GM23338 (cell line): ENCODE data around the gene ZFYVE21. TPM values are rescaled to one million over a fixed set of nuclear protein-coding genes. Genes with fewer than 3 reads are reported as not detected.

Experiments
- ATAC-seq: fragments of 200-7000 bp; cut with Tn5 transposase; 3 replicates; pipeline ENCODE4 v1.9.1; 2020
- DNase-seq: peaks from one replicate; pipeline ENCODE4 v3.0.0-alpha.2; 2015; ENCODE audit warnings: low spot score
- H2AFZ ChIP-seq: fragments of 200-600 bp; sonication (generic); 2 replicates; pipeline ENCODE4 v1.8.0; 2016; ENCODE audit warnings: antibody characterized with exemption, mild to moderate bottlenecking, moderate library complexity
- H3F3A ChIP-seq: fragments of 200-600 bp; sonication (generic); replicated peaks from 2 replicates; pipeline ENCODE4 v1.8.0; 2017; ENCODE audit warnings: antibody characterized with exemption, mixed run types, low read depth
- H3K27ac ChIP-seq: fragments of 200-600 bp; sonication (generic); 2 replicates; pipeline ENCODE4 v1.6.1; 2016; ENCODE audit warnings: low read depth
- H3K27me3 ChIP-seq: fragments of 200-600 bp; sonication (generic); 2 replicates; pipeline ENCODE4 v1.8.0; 2016; ENCODE audit warnings: mild to moderate bottlenecking, mixed run types, moderate library complexity; ENCODE audit not compliant: insufficient read depth
- H3K36me3 ChIP-seq: fragments of 200-600 bp; sonication (generic); 2 replicates; pipeline ENCODE4 v1.8.0; 2016; ENCODE audit warnings: mild to moderate bottlenecking; ENCODE audit not compliant: insufficient read depth
- H3K4me1 ChIP-seq: fragments of 200-600 bp; sonication (generic); 2 replicates; pipeline ENCODE4 v1.8.0; 2016; ENCODE audit warnings: mild to moderate bottlenecking, moderate library complexity; ENCODE audit not compliant: insufficient read depth
- H3K4me2 ChIP-seq: fragments of 200-600 bp; sonication (generic); 2 replicates; pipeline ENCODE4 v1.7.1; 2017; ENCODE audit warnings: mixed run types
- H3K4me3 ChIP-seq: fragments of 200-600 bp; sonication (generic); 2 replicates; pipeline ENCODE4 v1.6.1; 2016; ENCODE audit warnings: mixed run types
- H3K79me2 ChIP-seq: fragments of 200-600 bp; sonication (generic); replicated peaks from 2 replicates; pipeline ENCODE4 v1.8.0; 2017; ENCODE audit warnings: mild to moderate bottlenecking; ENCODE audit not compliant: insufficient read depth
- H3K9me2 ChIP-seq: fragments of 200-600 bp; sonication (generic); 2 replicates; pipeline ENCODE4 v1.8.0; 2017; ENCODE audit not compliant: insufficient read depth
- H4K20me1 ChIP-seq: fragments of 200-600 bp; sonication (generic); replicated peaks from 2 replicates; pipeline ENCODE4 v1.8.0; 2017; ENCODE audit warnings: mild to moderate bottlenecking; ENCODE audit not compliant: insufficient read depth
- H3K27ac Mint-ChIP-seq: 2 replicates; pipeline ENCODE4 v1.8.0; 2020; ENCODE audit warnings: inconsistent platforms, mild to moderate bottlenecking, moderate library complexity, mixed read lengths
- H3K27me3 Mint-ChIP-seq: 3 replicates; pipeline ENCODE4 v1.8.0; 2022; ENCODE audit warnings: low read depth, mild to moderate bottlenecking, moderate library complexity, mixed read lengths, inconsistent platforms; ENCODE audit not compliant: insufficient read depth, poor library complexity
- H3K36me3 Mint-ChIP-seq: 3 replicates; pipeline ENCODE4 v1.8.0; 2021; ENCODE audit warnings: low read depth, mild to moderate bottlenecking, inconsistent platforms, moderate library complexity, mixed read lengths
- H3K4me1 Mint-ChIP-seq: 3 replicates; pipeline ENCODE4 v1.8.0; 2020; ENCODE audit warnings: mild to moderate bottlenecking, inconsistent platforms, mixed read lengths
- H3K4me3 Mint-ChIP-seq: 3 replicates; pipeline ENCODE4 v1.8.0; 2021; ENCODE audit warnings: moderate library complexity, mild to moderate bottlenecking, inconsistent platforms, mixed read lengths
- H3K9me3 Mint-ChIP-seq: 3 replicates; pipeline ENCODE4 v1.8.0; 2020; ENCODE audit warnings: moderate library complexity, mild to moderate bottlenecking, inconsistent platforms, mixed read lengths
- CREB1 ChIP-seq: fragments of 250-450 bp; sonication (Bioruptor Pico); IDR thresholded peaks from 2 replicates; pipeline ENCODE4 v1.5.0; 2020; ENCODE audit warnings: low read depth, mild to moderate bottlenecking, moderate library complexity
- EZH2 ChIP-seq: fragments of 200-600 bp; sonication (generic); IDR thresholded peaks from one replicate; pipeline ENCODE4 v1.8.0; 2017; ENCODE audit warnings: antibody characterized with exemption, mild to moderate bottlenecking, low read depth; ENCODE audit not compliant: unreplicated experiment
- EZH2phosphoT487 ChIP-seq: fragments of 200-600 bp; sonication (generic); IDR thresholded peaks from one replicate; pipeline ENCODE4 v1.8.1; 2018; ENCODE audit warnings: antibody characterized with exemption; ENCODE audit not compliant: unreplicated experiment
- JUNB ChIP-seq: IDR thresholded peaks from one replicate; pipeline ENCODE4 v1.6.1; 2016; ENCODE audit warnings: antibody characterized with exemption; ENCODE audit not compliant: unreplicated experiment
- NANOG ChIP-seq: IDR thresholded peaks from 2 replicates; pipeline ENCODE4 v1.6.1; 2016; ENCODE audit warnings: antibody characterized with exemption, borderline replicate concordance
- POLR2AphosphoS5 ChIP-seq: IDR thresholded peaks from 2 replicates; pipeline ENCODE4 v1.6.1; 2016; ENCODE audit warnings: antibody characterized with exemption, low read depth
- STAT1 ChIP-seq: IDR thresholded peaks from one replicate; pipeline ENCODE4 v1.6.1; 2016; ENCODE audit warnings: antibody characterized with exemption; ENCODE audit not compliant: unreplicated experiment
- ZNF114 ChIP-seq: fragments of 250-450 bp; sonication (Bioruptor Pico); IDR thresholded peaks from 2 replicates; pipeline ENCODE4 v1.5.0; 2020; ENCODE audit warnings: mild to moderate bottlenecking, moderate library complexity
- ZNF331 ChIP-seq: fragments of 250-450 bp; sonication (Bioruptor Pico); IDR thresholded peaks from 2 replicates; pipeline ENCODE4 v1.5.0; 2020; ENCODE audit warnings: low read depth, mild to moderate bottlenecking, moderate library complexity
- polyA plus RNA-seq: library from polyadenylated mRNA; unstranded; fragments of >200 nt; fragmentation: Nextera tagmentation; extraction: Ambion mirVana; gene quantifications from 2 replicates; pipeline ENCODE4 v1.2.1, GENCODE V29; 2016
- total RNA-seq: library from RNA; depleted of rRNA; stranded (reverse); fragments of >200 nt; shearing (Covaris generic); gene quantifications from 2 replicates; pipeline ENCODE4 v1.2.3, GENCODE V29; 2014
- TF ChIP-seq, protein P1 (sequence below), 2 experiments: fragments of 200-600 bp in 1 of 2; sonication (generic) in 1 of 2; conservative IDR thresholded peaks; 2 replicates each; pipeline versions ENCODE4 v1.5.1 to v1.6.1; 2016 to 2017; ENCODE audit warnings: antibody characterized with exemption in 2 of 2, low read depth in 2 of 2, mild to moderate bottlenecking in 2 of 2, moderate library complexity in 1 of 2
- TF ChIP-seq, protein P2 (sequence below): fragments of 250-450 bp; sonication (Bioruptor Pico); IDR thresholded peaks from 2 replicates; pipeline ENCODE4 v1.5.0; 2020; ENCODE audit warnings: mild to moderate bottlenecking, moderate library complexity
- TF ChIP-seq, protein P3 (sequence below): IDR thresholded peaks from 2 replicates; pipeline ENCODE4 v1.6.1; 2016; ENCODE audit warnings: antibody characterized with exemption
- TF ChIP-seq, protein P4 (sequence below): IDR thresholded peaks from one replicate; pipeline ENCODE4 v1.6.1; 2018; ENCODE audit warnings: antibody characterized with exemption; ENCODE audit not compliant: unreplicated experiment

ZFYVE21 gene
- total and polyA plus RNA-seq, 2 experiments from 2014 or later, result 88.0 to 89.6 TPM

DNA sequence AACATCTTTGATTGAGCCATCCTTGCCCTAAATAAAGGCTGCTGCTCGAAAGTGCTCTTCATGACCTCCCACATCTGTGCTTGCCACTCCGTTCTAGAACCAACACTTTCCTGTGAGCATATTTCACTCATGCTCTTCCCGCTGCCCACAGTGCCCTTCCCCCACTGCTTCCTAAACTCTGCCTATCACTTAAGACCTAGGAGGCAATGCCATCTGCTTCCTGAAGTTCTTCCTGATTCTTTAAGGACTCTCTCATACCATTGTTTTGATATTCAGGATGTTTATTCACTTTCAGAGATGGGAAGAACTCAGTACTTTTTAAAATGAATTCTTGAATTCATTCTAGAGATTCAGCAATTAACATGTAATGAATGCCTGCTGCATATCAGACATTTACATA lies 49.9 kb downstream of the ZFYVE21 start:
- Mint-ChIP-seq H3K27ac (no peak overlapping the region), H3K4me3 (no peak overlapping the region), H3K4me1 (peaks cover 15% of the 10 kb centered on the region), H3K36me3 (no peaks in the 10 kb centered on the region), H3K9me3 (no peaks in the 10 kb centered on the region), H3K27me3 (no peaks in the 10 kb centered on the region)
- Histone ChIP-seq H3K4me1 (peaks cover 12% of the 10 kb centered on the region), H3K36me3 (no peaks in the 10 kb centered on the region), H3K27ac (no peak overlapping the region), H2AFZ (no peak overlapping the region), H3K4me2 (no peak overlapping the region), H3K79me2 (no peaks in the 10 kb centered on the region), H3F3A (no peaks in the 10 kb centered on the region), H3K9me2 (no peaks in the 10 kb centered on the region), H3K4me3 (no peak overlapping the region), H3K27me3 (no peaks in the 10 kb centered on the region), H4K20me1 (no peaks in the 10 kb centered on the region)
- DNase-seq, result no peak
- no peak for ATAC-seq
- TF ChIP-seq EZH2, result no peak
- TF ChIP-seq, protein P1, sequence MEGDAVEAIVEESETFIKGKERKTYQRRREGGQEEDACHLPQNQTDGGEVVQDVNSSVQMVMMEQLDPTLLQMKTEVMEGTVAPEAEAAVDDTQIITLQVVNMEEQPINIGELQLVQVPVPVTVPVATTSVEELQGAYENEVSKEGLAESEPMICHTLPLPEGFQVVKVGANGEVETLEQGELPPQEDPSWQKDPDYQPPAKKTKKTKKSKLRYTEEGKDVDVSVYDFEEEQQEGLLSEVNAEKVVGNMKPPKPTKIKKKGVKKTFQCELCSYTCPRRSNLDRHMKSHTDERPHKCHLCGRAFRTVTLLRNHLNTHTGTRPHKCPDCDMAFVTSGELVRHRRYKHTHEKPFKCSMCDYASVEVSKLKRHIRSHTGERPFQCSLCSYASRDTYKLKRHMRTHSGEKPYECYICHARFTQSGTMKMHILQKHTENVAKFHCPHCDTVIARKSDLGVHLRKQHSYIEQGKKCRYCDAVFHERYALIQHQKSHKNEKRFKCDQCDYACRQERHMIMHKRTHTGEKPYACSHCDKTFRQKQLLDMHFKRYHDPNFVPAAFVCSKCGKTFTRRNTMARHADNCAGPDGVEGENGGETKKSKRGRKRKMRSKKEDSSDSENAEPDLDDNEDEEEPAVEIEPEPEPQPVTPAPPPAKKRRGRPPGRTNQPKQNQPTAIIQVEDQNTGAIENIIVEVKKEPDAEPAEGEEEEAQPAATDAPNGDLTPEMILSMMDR (conservative IDR thresholded peaks at IDR 0.05; ENCODE audit: low read depth in 2 of 2), result no peak
- no peak for TF ChIP-seq STAT1
- TF ChIP-seq, protein P2, sequence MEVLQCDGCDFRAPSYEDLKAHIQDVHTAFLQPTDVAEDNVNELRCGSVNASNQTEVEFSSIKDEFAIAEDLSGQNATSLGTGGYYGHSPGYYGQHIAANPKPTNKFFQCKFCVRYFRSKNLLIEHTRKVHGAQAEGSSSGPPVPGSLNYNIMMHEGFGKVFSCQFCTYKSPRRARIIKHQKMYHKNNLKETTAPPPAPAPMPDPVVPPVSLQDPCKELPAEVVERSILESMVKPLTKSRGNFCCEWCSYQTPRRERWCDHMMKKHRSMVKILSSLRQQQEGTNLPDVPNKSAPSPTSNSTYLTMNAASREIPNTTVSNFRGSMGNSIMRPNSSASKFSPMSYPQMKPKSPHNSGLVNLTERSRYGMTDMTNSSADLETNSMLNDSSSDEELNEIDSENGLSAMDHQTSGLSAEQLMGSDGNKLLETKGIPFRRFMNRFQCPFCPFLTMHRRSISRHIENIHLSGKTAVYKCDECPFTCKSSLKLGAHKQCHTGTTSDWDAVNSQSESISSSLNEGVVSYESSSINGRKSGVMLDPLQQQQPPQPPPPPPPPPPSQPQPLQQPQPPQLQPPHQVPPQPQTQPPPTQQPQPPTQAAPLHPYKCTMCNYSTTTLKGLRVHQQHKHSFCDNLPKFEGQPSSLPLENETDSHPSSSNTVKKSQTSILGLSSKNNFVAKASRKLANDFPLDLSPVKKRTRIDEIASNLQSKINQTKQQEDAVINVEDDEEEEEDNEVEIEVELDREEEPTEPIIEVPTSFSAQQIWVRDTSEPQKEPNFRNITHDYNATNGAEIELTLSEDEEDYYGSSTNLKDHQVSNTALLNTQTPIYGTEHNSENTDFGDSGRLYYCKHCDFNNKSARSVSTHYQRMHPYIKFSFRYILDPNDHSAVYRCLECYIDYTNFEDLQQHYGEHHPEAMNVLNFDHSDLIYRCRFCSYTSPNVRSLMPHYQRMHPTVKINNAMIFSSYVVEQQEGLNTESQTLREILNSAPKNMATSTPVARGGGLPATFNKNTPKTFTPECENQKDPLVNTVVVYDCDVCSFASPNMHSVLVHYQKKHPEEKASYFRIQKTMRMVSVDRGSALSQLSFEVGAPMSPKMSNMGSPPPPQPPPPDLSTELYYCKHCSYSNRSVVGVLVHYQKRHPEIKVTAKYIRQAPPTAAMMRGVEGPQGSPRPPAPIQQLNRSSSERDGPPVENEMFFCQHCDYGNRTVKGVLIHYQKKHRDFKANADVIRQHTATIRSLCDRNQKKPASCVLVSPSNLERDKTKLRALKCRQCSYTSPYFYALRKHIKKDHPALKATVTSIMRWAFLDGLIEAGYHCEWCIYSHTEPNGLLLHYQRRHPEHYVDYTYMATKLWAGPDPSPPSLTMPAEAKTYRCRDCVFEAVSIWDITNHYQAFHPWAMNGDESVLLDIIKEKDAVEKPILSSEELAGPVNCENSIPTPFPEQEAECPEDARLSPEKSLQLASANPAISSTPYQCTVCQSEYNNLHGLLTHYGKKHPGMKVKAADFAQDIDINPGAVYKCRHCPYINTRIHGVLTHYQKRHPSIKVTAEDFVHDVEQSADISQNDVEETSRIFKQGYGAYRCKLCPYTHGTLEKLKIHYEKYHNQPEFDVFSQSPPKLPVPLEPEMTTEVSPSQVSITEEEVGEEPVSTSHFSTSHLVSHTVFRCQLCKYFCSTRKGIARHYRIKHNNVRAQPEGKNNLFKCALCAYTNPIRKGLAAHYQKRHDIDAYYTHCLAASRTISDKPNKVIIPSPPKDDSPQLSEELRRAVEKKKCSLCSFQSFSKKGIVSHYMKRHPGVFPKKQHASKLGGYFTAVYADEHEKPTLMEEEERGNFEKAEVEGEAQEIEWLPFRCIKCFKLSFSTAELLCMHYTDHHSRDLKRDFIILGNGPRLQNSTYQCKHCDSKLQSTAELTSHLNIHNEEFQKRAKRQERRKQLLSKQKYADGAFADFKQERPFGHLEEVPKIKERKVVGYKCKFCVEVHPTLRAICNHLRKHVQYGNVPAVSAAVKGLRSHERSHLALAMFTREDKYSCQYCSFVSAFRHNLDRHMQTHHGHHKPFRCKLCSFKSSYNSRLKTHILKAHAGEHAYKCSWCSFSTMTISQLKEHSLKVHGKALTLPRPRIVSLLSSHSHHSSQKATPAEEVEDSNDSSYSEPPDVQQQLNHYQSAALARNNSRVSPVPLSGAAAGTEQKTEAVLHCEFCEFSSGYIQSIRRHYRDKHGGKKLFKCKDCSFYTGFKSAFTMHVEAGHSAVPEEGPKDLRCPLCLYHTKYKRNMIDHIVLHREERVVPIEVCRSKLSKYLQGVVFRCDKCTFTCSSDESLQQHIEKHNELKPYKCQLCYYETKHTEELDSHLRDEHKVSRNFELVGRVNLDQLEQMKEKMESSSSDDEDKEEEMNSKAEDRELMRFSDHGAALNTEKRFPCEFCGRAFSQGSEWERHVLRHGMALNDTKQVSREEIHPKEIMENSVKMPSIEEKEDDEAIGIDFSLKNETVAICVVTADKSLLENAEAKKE (CRISPR knock-in tag), result no peak
- no peak for TF ChIP-seq ZNF114 (CRISPR knock-in tag)
- TF ChIP-seq CREB1 (CRISPR knock-in tag), result no peak
- TF ChIP-seq, protein P3, sequence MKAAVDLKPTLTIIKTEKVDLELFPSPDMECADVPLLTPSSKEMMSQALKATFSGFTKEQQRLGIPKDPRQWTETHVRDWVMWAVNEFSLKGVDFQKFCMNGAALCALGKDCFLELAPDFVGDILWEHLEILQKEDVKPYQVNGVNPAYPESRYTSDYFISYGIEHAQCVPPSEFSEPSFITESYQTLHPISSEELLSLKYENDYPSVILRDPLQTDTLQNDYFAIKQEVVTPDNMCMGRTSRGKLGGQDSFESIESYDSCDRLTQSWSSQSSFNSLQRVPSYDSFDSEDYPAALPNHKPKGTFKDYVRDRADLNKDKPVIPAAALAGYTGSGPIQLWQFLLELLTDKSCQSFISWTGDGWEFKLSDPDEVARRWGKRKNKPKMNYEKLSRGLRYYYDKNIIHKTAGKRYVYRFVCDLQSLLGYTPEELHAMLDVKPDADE, result no peak
- TF ChIP-seq, protein P4, sequence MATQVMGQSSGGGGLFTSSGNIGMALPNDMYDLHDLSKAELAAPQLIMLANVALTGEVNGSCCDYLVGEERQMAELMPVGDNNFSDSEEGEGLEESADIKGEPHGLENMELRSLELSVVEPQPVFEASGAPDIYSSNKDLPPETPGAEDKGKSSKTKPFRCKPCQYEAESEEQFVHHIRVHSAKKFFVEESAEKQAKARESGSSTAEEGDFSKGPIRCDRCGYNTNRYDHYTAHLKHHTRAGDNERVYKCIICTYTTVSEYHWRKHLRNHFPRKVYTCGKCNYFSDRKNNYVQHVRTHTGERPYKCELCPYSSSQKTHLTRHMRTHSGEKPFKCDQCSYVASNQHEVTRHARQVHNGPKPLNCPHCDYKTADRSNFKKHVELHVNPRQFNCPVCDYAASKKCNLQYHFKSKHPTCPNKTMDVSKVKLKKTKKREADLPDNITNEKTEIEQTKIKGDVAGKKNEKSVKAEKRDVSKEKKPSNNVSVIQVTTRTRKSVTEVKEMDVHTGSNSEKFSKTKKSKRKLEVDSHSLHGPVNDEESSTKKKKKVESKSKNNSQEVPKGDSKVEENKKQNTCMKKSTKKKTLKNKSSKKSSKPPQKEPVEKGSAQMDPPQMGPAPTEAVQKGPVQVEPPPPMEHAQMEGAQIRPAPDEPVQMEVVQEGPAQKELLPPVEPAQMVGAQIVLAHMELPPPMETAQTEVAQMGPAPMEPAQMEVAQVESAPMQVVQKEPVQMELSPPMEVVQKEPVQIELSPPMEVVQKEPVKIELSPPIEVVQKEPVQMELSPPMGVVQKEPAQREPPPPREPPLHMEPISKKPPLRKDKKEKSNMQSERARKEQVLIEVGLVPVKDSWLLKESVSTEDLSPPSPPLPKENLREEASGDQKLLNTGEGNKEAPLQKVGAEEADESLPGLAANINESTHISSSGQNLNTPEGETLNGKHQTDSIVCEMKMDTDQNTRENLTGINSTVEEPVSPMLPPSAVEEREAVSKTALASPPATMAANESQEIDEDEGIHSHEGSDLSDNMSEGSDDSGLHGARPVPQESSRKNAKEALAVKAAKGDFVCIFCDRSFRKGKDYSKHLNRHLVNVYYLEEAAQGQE, result no peak
- no peak for TF ChIP-seq ZNF331 (CRISPR knock-in tag)
- no peak for TF ChIP-seq NANOG
- TF ChIP-seq JUNB, result no peak
- no peak for TF ChIP-seq EZH2phosphoT487
- TF ChIP-seq POLR2AphosphoS5, result no peak
